ENCODE measurements around the gene RRBP1.

The RRBP1 gene

DNA sequence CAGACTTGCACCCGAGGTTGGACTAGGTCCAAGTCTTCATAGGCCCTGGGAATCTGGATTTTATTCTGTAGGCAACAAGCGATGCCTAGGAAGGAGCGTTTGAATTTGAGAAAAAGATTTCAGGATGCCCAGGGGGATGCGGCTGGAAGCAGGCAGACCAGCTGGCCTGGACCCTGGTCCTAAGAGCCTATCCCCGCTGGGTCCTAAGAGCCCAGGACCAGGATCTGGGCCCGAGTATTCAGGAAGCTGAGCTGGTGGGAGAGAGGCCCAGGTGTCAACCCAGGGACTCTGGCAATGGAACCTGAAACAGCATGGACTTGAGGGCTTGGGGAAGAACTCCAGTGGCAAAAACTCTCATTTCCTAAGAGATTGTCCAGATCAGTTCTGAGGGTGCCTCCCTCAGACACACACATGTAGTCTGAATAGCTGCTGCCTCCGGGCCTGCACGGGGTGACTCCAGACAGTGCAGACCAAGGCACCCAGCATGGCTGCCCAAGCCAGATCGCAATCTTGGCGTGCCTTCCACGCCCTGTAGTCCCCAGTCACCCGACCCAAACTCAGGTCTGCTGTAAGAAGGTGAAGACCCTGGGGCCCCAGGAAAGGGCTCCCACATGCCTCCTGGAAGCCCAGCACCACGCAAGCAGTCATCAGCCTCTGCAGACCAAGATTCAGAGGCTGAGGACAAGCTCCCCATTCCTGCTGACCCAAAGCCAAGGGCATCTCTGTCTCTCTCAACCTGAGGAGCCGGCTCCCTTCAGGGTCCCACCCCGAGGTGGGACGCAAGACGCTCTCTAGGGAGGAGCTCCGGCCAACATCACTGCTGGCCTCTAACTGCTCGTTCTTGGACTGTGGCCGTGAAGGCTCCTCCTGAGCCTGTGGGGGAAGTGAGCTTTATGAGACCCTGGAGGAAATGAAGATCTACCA is 34.4 kb downstream of the RRBP1 start:
- no peak for DNase-seq

DNA sequence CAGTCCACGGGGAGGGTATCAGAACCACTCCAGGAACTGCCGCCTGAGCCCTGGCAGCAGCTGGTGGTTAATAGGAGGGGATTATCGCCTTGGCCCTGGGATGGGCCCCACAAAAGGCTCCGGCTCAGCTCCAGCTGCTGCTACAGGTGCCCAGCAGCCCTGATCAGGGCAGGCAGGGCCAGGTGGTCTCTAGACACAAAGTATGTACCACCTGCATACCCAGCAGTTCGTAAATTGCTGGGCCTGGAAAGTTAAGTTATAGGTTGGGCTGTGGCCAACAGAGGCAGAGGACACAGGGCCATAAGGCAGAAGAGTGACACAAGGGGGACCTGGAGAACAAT is 35.1 kb downstream of the RRBP1 start:
- DNase-seq = no peak

DNA sequence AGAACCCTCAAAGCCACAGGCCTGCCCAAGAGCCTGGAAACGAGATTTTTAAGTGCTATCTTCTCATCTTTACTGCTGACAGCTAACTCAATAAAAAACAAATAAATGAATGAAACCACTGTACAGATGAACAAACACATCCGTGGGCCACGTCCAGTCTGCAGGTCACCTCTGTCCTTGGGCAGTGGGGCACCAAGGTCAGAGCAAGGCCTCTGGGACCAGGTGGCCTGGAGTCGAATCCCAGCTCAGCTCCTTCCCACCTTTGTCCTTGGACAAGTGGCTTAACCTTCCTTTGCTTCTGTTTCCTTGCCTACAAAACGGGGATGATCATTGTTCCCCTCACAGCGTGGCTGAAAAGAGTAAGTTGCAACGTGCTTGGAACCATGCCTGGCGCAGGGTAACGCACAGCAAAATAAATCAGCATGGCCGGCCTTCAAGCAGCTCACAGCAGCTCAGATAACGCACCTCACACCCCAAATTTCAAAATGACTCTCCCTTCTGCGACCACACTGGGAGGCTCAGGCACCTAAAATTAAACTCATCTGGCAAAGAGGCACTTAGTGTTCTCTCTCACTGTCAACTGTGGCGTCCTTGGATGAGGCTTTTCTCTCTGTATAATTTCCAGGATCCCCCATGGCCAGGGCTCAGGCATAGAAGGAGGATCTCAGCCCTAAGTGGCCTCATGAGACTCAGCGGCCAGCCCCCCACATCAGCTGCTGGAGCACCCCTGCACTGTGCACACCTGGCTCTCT is 35.7 kb downstream of the RRBP1 start:
- DNase-seq = no peak

DNA sequence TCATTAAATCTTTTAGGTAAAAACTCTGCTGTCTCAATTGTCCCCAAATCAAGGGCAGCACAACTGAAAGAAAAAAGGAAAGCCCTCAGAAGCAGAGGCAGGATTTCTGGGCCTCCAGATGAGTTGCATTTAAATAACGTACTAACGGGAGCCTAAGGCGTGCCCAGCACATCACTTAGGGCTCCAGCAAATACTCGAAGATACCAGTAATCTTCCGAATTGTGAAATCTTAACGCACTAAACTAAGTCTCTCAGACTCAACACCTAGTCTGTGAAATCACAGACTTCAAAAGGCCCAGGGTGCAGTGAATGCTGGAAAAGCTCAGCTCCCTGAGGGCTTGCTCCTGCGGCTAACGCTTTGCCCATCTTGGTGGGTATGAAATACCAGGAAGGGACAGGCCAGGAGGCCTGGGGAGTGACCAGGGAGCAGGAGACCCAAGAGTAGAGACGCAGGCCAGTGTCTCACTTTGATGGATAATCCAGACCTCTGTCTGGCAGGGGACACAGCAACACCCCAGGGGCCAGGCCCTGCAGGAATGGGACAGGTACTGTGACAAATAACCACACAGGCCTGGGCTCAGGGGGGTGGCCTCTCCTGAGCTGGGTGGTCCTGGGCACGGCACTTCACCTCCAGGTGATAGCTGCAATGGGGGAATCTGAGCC is 36.4 kb downstream of the RRBP1 start:
- no peak for DNase-seq

DNA sequence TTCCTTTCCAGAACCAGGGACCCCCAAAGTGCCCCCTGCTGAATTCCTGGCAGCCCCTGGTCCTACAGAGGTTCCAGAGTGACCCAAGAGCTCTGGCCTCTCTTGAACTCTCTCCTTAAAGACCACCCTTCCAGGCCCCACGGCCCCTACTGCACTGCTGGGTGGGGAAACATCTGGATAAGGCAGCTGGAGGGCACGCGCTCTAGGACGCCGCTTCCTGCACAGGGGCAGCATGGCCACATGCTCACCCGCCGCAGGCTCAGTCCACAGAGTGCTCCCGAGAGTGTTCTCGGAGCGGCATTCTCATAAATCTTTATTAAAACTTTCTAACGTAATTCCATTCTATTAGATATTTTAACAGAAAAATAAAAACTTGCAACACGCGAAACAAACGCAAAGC is 37.0 kb downstream of the RRBP1 start:
- DNase-seq = no peak

DNA sequence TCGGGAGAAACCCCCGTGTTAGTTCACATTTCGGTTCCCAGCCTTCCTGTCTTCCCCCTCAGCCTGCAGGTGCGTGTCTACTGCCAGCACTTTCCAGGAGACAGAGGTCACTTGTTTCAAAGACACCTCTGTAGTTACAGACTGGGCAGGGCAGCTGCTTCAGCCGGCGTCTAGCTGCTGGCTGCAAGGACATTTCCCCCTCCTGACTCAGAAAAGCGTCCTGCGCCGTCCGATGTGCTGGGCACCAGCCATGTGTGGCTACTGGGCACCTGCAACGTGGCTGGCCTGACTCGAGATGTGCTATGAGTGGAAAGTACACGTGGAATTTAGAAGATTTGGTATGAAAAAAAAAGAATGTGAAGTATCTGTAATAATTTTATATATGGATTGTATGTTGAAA is 37.6 kb downstream of the RRBP1 start:
- DNase-seq = no peak

DNA sequence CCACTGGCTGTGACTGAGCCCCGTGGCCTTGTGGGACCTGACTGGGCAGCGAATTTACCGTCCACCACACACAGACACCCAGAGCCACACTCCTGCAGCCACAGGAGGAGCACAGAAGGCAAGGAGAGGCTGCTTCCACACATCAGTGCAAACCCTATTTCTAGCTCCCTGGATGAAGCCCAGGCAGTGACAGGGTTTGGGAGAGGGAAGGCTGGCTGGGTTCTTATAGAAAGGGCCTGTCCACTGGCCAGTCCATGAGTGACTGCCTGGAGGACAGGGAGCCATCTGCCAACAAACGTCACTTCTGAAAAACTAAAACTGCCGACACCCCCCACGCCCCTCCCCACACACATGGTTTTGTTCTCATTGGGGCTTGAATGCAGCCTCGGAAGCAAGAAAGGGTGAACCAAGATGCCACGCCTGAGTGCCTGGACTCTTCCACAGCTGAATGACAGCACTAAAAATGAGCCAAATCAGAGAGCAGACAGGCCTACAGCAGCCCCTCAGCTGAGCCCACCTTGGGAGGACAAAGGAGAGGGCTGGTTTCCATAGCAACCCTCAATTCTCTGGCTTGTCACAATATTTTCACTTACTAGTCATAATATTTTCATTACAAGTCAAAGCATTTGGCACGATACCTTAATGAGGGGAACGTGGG is 38.4 kb downstream of the RRBP1 start:
- no peak for DNase-seq

DNA sequence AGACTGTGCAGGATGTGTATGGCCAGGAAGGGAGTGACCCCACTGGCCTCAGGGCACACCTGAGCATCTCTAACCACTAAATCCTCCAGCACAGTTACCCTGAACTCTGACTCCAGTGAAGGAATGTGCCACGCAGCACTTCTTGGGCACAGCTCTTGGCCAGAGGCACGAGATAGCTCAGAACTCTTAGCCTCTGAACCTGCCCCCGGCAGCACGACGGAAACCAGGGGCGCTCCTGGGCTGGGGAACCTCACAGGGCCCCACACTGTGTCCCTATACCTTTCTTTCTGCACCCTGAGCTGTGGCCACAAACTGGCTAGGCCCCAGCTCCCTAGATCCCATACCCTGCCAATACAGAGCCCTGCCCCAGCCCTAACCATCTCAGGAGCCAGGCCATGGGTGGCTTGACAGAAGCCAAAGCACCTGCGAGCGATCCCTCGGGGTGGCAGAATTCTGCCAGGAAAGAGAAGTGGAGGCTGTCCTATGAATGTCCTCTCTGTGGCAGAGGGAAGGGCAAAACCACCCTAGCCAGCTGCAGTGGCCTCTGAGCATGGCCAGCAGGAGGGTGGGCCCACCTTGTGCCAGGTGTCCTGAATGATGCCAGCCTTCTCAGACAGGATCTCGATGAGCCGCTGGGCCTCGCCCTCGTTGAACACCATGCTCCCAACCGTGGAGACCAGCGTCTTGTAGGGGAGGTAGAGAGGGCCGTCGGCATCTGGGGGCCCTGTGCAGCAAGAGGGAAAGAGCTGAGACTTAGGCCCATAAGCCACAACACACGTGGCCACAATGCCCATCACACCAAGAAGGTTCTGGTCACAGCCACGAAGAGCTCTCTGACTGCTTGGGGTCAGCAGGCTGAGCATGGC is 39.4 kb downstream of the RRBP1 start:
- DNase-seq = no peak

DNA sequence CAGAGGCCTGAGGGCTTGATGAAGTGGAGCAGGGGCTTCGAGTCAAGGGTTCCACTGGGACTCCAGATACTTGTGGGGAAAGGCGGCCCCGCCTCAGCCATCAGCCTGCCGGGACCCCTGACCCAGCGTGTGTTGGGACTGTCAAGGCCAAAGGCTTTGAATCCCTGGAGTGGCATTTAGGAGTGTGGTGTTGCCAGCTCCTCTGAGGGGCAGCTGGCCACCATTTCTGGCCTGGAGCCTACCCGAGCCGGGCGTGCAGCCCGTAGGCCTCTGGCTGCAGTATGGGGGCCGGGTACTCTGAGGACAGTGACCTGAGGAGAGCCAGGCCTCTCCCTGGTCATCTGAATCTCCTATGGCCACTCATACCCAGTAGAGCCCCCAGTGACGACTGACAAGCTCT is 40.0 kb downstream of the RRBP1 start:
- no peak for DNase-seq

DNA sequence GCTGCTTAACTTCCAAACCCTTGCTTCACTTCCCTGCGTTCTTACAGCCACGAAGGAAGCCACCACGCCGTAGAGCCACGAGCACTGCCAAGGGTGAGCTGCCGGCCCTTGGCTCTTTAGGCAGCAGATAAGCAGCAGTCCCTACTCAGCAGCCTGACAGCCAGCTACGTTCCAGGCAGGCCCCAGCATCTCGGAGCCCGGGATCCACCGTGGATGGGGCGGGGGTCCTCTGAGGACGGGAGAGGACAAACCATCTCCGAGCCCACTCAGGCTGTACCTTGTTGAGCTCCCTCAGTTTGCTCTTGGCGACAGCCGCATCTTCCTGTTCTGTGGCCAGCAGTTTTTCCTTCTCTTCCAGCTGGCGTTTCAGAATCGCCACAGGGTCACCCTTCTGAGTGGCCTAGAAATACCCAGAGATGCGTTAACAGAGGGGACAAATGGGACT is 40.5 kb downstream of the RRBP1 start:
- DNase-seq = no peak

DNA sequence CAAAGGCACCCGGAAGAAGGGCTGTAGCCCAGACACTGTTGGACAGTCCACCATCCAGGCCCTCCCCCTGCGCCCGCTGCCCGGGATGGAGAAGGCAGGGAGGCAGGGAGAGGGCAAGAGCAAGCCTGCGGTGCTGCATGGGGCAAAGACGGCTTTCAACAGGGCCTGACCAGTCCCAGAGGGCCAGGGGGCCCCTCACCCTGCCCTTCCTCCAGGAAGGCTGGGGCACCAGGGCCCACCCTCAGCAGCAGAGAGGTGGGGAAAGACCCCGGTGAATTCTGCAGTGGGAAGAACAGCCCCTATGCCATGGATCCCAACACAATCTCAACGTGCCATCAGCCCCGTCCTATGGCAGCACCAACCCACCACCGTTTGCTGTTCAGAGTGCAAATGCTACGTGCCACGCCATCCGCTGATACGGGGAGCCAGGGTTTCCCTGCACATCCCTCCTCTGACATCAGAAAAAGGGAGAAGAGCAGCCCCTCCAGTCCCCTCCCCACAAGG is 41.1 kb downstream of the RRBP1 start:
- DNase-seq = no peak

DNA sequence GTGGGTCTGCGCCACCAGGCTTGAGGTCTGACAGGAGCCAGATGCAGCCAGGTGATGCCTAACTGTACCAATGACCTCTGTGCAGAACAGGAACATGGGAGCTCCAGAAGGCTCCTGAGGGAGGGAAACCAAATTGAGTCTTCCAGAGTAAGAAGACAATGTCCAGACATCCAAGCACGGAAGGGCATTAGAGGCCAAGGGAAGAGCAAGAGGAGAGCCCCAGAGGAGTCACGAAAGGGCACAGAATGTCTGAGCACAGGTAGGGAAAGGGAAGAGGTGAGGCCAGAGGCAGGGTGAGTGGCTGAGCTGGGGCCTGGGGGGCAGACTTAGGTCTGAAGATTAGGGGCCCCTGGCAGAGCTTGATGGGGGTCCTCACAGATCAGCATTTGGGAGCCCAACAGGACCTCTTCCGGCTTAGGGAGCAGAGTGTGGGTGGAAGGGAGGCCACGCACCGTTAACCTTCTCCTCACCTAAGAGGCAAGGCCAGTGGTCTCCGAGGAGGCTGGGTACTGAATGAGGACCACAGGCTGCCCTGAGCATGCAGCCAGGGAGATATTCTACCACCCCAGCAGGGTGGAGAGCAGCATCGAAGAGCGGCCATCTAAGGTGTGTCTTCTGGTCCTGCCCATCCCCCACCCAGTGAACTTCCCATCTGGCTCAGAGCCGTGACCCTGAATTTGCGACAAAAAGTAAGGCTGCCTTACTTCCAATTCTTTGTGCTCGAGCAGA is 41.7 kb downstream of the RRBP1 start:
- DNase-seq = no peak

DNA sequence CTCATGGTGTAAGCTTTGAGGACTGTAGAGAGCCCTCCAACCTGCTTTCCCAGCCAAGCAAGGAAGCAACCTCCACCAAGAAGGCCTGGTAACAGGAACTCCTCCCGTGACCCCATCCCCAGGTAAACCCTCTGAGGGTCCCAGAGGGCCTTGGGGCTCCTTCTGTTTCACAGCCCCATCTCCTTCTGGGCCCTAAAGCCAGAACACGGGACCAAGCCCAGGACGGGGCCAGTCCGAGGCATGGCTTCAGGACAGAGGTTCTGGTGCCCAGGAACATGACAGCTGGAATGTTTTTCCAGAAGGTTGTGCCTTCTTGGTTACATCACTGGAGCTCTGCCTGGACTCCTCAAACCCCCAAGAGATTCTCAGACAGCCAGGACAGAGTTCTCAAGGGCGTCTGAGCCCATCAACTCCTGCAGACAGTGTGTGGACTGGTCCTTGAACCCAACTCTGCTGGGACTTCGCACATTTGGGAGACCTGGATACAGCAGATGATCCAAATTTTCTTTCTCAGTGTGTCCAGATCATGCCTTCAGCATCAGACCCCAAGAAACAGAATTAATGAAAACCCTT is 43.1 kb downstream of the RRBP1 start:
- DNase-seq = no peak

DNA sequence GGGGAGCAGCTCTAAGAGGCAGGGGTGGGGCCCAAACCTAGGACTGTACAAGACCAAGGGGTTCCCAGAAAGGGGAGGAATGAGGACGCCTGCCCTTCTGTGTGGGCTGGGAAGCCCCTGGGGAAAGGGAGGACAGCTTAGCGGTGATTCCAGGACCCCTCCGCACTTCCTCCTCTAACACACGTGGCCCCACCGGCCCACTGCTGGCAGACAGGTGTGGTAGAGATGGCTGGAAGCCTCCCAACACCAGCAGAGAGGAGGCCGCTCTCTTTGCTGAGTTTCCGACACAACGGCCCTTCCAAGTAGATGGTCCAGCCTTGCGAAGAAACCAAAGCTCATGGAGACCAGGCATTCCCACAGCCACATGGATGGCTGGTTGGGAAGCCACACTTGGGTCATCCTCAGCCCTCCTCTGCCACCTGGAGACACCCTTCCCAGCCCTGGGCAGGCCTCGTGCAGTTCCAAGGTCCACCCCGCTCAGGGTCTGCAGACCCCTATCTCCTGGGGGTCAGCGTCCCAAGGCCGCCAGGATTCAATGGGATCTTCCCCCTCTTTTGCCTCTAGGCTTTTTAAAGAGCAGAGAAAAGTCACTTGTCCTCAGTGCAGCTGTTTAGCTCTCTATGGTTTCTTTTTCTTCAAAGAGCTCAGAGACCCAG is 43.9 kb downstream of the RRBP1 start:
- DNase-seq = no peak

DNA sequence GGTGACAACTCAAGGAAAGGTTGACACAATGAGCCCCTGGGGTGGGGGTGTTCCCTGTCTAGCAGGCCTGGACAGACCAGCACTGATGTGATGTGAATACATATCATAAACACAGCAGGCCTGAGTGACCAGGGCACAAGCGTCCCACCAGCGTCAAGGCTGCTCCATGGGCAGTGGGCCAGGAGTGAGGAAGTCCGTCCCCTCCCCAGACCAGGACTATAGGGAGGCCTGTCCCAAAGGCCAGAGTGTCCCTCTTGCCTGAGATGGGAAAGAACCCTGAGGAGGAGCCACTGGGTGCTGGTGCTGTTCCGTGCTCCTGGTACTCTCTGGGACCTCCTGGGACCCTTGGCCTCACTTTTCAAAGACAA is 44.6 kb downstream of the RRBP1 start:
- DNase-seq = no peak

DNA sequence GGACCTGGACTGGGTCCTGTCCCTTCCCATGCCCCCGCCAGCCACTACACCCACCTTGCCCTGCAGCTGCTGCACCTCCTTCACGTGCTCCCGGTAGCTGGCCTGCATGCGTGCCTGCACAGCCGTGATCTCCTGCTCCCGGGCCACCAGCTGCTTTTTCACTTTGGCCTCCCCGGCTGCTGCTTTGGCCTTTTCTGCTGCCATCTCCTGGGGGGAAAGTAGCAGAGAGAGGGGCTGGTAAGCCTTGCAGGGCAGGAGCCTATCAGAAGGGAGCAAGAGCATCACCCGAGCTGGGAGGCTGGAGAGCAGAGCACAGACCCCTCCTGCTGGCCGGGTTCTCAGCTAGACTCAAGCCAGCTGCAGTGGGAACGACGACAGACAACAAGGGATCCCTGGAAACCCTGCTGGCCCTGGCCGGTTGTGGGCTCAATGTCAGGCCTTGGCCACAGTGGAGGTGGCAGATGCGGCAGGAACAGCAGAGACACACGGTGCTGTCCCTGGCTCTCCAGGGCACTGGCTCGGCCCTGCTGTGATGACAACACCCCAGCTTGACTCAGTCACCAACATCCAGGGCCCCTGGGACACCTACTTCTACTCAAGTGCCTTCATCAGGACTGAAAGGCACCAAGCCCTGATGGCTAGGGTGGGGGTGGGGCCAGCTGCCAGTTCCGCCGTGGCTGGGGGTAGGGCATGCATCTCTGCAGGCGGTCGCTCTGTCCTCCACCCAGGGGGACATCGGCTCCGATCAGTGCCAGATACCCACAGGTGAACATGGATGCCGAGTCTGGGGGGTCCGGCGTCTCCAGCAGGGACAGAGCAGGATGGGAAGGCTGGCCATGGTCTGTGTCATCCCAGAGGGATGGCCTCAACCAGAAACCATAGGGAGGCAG is 45.3 kb downstream of the RRBP1 start:
- DNase-seq = no peak

DNA sequence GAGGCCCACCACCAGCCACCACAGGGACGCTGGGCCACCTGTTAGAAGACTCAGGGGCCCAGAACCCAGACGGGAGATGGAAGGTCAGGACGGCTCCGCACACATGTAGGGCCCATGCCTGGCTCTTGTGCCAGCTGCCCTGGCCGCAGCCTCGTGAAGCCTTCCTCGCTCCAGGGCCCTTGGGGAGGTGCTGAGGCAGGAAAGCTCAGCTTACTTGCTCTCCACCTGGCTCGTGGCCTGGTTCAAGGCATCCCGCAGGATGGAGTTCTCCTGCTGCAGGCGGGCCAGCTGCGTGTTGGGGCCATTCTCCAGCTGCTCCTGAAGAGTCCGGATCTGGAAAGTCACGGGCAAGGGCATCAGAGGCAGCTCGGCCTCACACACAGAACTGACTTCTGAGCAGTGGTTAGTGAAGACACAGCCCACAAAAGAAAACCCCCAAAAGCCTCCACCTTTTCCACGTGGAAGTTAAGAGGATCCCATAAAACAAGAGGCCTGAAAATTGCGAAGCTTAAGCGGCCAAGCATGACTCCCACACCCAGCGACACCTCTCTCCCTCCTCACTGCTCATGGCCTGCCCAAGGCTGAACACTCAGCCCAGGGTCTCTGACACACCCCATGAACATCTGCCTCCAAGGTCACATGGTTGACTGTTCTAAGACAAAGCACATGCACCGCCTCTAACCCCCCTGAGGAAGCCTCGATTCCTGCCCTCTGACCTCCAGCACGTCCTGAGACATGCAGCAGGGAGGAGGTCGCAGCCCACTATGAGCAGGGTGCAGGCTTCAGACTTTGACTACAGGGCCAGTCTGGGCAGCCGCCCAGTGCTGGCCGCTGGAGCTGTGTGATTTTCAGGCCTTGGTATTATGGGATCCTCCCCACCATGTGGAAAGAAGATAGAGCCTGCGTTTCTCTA is 46.5 kb downstream of the RRBP1 start:
- DNase-seq = no peak

DNA sequence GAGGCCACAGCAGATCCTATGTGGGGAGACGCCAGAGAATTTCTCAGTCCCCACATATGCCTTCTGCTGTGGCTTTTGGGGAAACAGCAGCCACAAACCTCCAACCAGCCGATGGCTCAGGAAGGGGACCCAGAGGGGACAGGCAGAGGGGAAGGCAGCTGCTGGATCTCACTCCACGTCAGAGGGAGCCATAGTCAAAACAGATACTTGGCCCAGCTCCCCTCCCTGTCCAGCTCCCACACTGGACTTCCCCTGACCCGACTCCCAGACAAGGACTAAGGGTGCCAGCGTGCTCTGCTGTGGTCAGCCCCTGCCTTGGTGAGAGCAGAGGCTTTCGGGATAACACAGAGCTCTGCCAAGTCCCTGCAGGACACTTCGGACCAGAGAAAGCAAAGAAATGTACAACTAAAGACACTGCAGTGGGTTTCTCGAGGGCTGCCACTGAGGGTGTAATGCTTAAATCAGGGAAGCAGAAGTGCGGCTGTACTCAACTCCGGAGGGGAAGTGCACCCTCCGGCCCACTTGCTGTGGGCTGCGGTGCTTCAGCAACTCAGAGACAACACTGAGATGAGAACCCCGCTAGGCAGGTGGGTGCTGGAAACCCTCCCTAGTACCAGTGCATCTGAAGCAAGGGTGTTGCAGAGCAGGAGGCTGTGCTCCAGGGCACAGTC is 47.2 kb downstream of the RRBP1 start:
- no peak for DNase-seq
